ENCODE measurements around the gene GAB4.
"Not testable (repeated sequence)": the region's sequence is repeated elsewhere in the genome, so short reads cannot be mapped to it uniquely, and the experiment has no call there.

The GAB4 gene

DNA sequence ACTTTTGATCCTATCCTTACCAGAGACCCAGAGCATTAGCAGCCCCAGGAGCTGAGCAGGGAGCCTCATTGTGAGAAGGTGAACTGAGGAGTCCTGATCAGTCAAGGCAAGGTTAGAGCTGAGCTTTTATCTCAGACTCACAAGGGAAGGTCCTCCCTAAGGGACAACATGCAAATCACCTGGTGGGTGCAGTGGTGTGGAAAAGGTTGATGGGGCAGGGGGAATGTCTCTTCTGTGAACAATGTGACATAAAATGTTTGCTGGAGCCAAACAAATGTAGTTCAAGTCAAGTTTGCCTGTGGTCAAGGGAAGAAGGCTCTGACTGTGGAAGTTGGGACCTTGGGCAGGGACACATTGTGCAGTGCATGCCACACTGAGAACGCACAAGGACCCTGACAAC is 93.1 kb downstream of the GAB4 start:
- H2AK5ac ChIP-seq (ENCODE audit: low read length); H4K5ac ChIP-seq (ENCODE audit: low read length); H2BK15ac ChIP-seq (replicated peaks; ENCODE audit: low read depth); H3K18ac ChIP-seq (ENCODE audit: low read length); H3K4me2 ChIP-seq (ENCODE audit: low read length); H3K23ac ChIP-seq (ENCODE audit: low read length); H3K79me1 ChIP-seq (ENCODE audit: low read length); H2BK120ac ChIP-seq (ENCODE audit: low read depth, low read length); H4K8ac ChIP-seq (ENCODE audit: low read depth, low read length); DNase-seq; H3K4me1 ChIP-seq (ENCODE audit: control insufficient read depth, low read depth, low read length); H3K36me3 ChIP-seq (ENCODE audit: control insufficient read depth, insufficient read depth, low read length); H3K56ac ChIP-seq (ENCODE audit: low read length); H3K9ac ChIP-seq (ENCODE audit: low read length); H3K4ac ChIP-seq (ENCODE audit: low read depth, low read length); H3K4me3 ChIP-seq (ENCODE audit: low read length); H2BK5ac ChIP-seq (ENCODE audit: low read length); H3K79me2 ChIP-seq (ENCODE audit: control insufficient read depth, insufficient read depth, low read length); H3K27ac ChIP-seq (ENCODE audit: low read depth, low read length); H3K27me3 ChIP-seq (ENCODE audit: insufficient read depth, low read length, poor library complexity): not testable (repeated sequence)
- no CpG with 5 or more reads among the region's 1 CpG for WGBS (ENCODE audit: extremely low coverage, insufficient coverage, low lambda C conversion rate)

GRCh38 chr22:16914006-16914405 is 94.0 kb downstream of the GAB4 start:
- H3K56ac ChIP-seq (ENCODE audit: low read length): no peak overlapping the region
- H2BK15ac ChIP-seq (replicated peaks; ENCODE audit: low read depth): no peak overlapping the region
- no peaks in the 10 kb centered on the region for H3K79me2 ChIP-seq (ENCODE audit: control insufficient read depth, insufficient read depth, low read length)
- no peak overlapping the region for H3K18ac ChIP-seq (ENCODE audit: low read length)
- H3K4me2 ChIP-seq (ENCODE audit: low read length): no peak overlapping the region
- H3K4me3 ChIP-seq (ENCODE audit: low read length): no peak overlapping the region
- no peak overlapping the region for H2BK5ac ChIP-seq (ENCODE audit: low read length)
- no peak overlapping the region for H3K4ac ChIP-seq (ENCODE audit: low read depth, low read length)
- H2AK5ac ChIP-seq (ENCODE audit: low read length): no peak overlapping the region
- no peaks in the 10 kb centered on the region for H3K79me1 ChIP-seq (ENCODE audit: low read length)
- WGBS (ENCODE audit: extremely low coverage, insufficient coverage, low lambda C conversion rate): no CpG with 5 or more reads among the region's 5 CpGs
- no peak overlapping the region for H3K23ac ChIP-seq (ENCODE audit: low read length)
- no peak overlapping the region for H3K27ac ChIP-seq (ENCODE audit: low read depth, low read length)
- H4K5ac ChIP-seq (ENCODE audit: low read length): no peak overlapping the region
- H2BK120ac ChIP-seq (ENCODE audit: low read depth, low read length): no peak overlapping the region
- H3K36me3 ChIP-seq (ENCODE audit: control insufficient read depth, insufficient read depth, low read length): no peaks in the 10 kb centered on the region
- H4K8ac ChIP-seq (ENCODE audit: low read depth, low read length): no peak overlapping the region
- H3K9ac ChIP-seq (ENCODE audit: low read length): no peak overlapping the region
- no peaks in the 10 kb centered on the region for H3K4me1 ChIP-seq (ENCODE audit: control insufficient read depth, low read depth, low read length)
- no peak for DNase-seq
- no peaks in the 10 kb centered on the region for H3K27me3 ChIP-seq (ENCODE audit: insufficient read depth, low read length, poor library complexity)

DNA sequence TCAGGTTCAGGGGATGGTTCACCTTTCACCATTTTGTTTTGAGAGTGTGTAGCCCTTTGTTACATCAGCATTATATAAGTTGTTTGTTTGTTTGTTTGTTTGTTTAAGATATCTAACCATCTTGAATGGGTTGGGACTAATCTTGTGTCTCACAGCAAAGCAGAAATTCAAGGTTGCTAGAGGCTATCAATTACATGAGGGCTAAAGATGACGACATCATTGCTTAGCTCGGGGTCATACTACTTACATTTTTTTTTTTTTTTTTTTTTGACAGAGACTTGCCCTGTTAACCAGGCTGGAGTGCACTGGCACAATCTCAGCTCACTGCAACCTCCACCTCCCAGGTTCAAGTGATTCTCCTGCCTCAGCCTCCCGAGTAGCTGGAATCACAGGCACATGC is 95.7 kb downstream of the GAB4 start:
- Histone ChIP-seq H3K23ac (ENCODE audit: low read length) (no peak overlapping the region), H2BK15ac (replicated peaks; ENCODE audit: low read depth) (no peak overlapping the region), H3K27me3 (ENCODE audit: insufficient read depth, low read length, poor library complexity) (no peaks in the 10 kb centered on the region), H4K8ac (ENCODE audit: low read depth, low read length) (no peak overlapping the region), H3K27ac (ENCODE audit: low read depth, low read length) (no peak overlapping the region), H3K4me3 (ENCODE audit: low read length) (no peak overlapping the region), H3K4me1 (ENCODE audit: control insufficient read depth, low read depth, low read length) (no peaks in the 10 kb centered on the region), H3K18ac (ENCODE audit: low read length) (no peak overlapping the region), H3K36me3 (ENCODE audit: control insufficient read depth, insufficient read depth, low read length) (no peaks in the 10 kb centered on the region), H4K5ac (ENCODE audit: low read length) (no peak overlapping the region), H3K56ac (ENCODE audit: low read length) (no peak overlapping the region), H2AK5ac (ENCODE audit: low read length) (no peak overlapping the region), H3K4ac (ENCODE audit: low read depth, low read length) (no peak overlapping the region), H3K4me2 (ENCODE audit: low read length) (no peak overlapping the region), H3K79me2 (ENCODE audit: control insufficient read depth, insufficient read depth, low read length) (no peaks in the 10 kb centered on the region), H3K9ac (ENCODE audit: low read length) (no peak overlapping the region), H2BK120ac (ENCODE audit: low read depth, low read length) (no peak overlapping the region), H3K79me1 (ENCODE audit: low read length) (no peaks in the 10 kb centered on the region), H2BK5ac (ENCODE audit: low read length) (no peak overlapping the region)
- no CpG with 5 or more reads among the region's 3 CpGs for WGBS (ENCODE audit: extremely low coverage, insufficient coverage, low lambda C conversion rate)
- DNase-seq: no peak
